Muscle layer of duodenum (tissue), 2 donors: ENCODE data around the gene MDFI.

Experiments
- H3K27ac ChIP-seq: one replicate; pipeline ENCODE4 v1.7.0; 2013; ENCODE audit warnings: mild to moderate bottlenecking, low read length
- H3K27me3 ChIP-seq: one replicate; pipeline ENCODE4 v1.7.0; 2013; ENCODE audit warnings: low read depth, mild to moderate bottlenecking, control low read depth, low read length
- H3K36me3 ChIP-seq, 2 donors: one replicate each; pipeline ENCODE4 v1.7.0; 2013; ENCODE audit warnings: low read length in 2 of 2, control low read depth in 1 of 2, mild to moderate bottlenecking in 1 of 2; ENCODE audit not compliant: insufficient read depth in 2 of 2, control insufficient read depth in 1 of 2
- H3K4me1 ChIP-seq, 2 donors: one replicate each; pipeline ENCODE4 v1.7.0; 2013; ENCODE audit warnings: low read length in 2 of 2, mild to moderate bottlenecking in 2 of 2, control low read depth in 1 of 2, moderate library complexity in 1 of 2; ENCODE audit not compliant: insufficient read depth in 2 of 2, control insufficient read depth in 1 of 2
- H3K4me3 ChIP-seq, 2 donors: one replicate each; pipeline ENCODE4 v1.7.0; 2013; ENCODE audit warnings: low read length in 2 of 2, low read depth in 1 of 2, mild to moderate bottlenecking in 1 of 2
- H3K9me3 ChIP-seq, 2 donors: one replicate each; pipeline ENCODE4 v1.7.0; 2013; ENCODE audit warnings: low read length in 2 of 2, control low read depth in 1 of 2, mild to moderate bottlenecking in 1 of 2; ENCODE audit not compliant: control insufficient read depth in 1 of 2
- donor health status: healthy.

The MDFI gene

GRCh38 chr6:41652866-41653652 lies 14.8 kb downstream of the MDFI start:
- H3K9me3 ChIP-seq: no peaks in the 10 kb centered on the region
- H3K4me3 ChIP-seq: no peak overlapping the region
- H3K27me3 ChIP-seq: no peaks in the 10 kb centered on the region
- H3K27ac ChIP-seq: no peak overlapping the region
- no peaks in the 10 kb centered on the region for H3K36me3 ChIP-seq
- no peaks in the 10 kb centered on the region for H3K4me1 ChIP-seq

DNA sequence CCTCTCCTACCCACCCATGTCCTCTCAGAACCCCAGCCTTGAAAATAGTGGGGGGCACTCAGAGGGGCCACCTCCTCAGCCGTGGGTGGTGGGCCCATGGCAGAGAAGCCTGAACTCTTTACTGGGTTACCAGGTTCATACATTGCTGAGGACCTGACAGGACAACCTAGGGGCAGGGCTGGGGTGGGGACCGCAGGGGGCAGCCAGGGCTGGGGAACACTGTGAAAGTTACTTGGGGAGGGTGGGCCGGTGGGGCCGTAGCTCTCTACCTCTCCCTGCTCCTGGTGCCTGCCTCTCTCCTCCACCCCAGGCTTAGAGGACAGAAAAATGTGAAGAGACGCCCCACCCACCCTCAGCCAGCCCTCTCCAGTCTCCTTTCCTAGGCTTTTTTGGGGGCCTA lies 15.4 kb downstream of the MDFI start:
- no peaks in the 10 kb centered on the region for H3K4me1 ChIP-seq
- no peaks in the 10 kb centered on the region for H3K27me3 ChIP-seq
- H3K27ac ChIP-seq: no peak overlapping the region
- H3K36me3 ChIP-seq: no peaks in the 10 kb centered on the region
- no peaks in the 10 kb centered on the region for H3K9me3 ChIP-seq
- no peak overlapping the region for H3K4me3 ChIP-seq

GRCh38 chr6:41654151-41654697 lies 16.0 kb downstream of the MDFI start:
- H3K36me3 ChIP-seq: no peaks in the 10 kb centered on the region
- H3K27ac ChIP-seq: no peak overlapping the region
- no peaks in the 10 kb centered on the region for H3K27me3 ChIP-seq
- H3K9me3 ChIP-seq: no peaks in the 10 kb centered on the region
- H3K4me3 ChIP-seq: no peak overlapping the region
- no peaks in the 10 kb centered on the region for H3K4me1 ChIP-seq

DNA sequence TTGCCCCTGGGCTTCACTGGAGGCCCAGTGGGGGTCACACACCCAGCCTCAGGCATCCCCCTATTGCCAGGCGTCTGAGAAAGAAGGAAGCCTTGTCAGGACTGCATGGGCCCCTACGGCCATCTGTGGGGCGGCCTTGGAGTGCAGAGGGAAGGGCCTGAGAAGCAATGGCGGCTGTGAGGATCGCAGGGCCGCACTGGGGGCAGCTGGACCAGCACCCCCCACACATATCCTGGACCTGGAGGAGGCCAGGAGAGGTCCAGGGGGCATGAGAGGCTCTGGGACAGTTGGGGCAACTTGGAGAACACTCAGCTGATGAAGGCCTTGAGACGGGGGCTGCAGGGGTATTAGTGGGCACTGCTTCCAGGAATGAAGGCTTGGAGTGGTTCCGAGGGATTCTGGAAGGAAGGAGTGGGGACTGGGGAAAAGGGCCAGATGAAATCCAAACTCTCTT lies 16.5 kb downstream of the MDFI start:
- no peaks in the 10 kb centered on the region for H3K9me3 ChIP-seq
- no peak overlapping the region for H3K4me3 ChIP-seq
- no peaks in the 10 kb centered on the region for H3K36me3 ChIP-seq
- H3K4me1 ChIP-seq: no peaks in the 10 kb centered on the region
- no peaks in the 10 kb centered on the region for H3K27me3 ChIP-seq
- no peak overlapping the region for H3K27ac ChIP-seq

GRCh38 chr6:41655176-41655575 lies 16.9 kb downstream of the MDFI start:
- Histone ChIP-seq H3K36me3 (no peaks in the 10 kb centered on the region), H3K27ac (no peak overlapping the region), H3K9me3 (no peaks in the 10 kb centered on the region), H3K4me1 (no peaks in the 10 kb centered on the region), H3K4me3 (no peak overlapping the region), H3K27me3 (no peaks in the 10 kb centered on the region)

GRCh38 chr6:41655646-41656001 lies 17.4 kb downstream of the MDFI start:
- H3K27ac ChIP-seq: no peak overlapping the region
- H3K36me3 ChIP-seq: no peaks in the 10 kb centered on the region
- no peaks in the 10 kb centered on the region for H3K27me3 ChIP-seq
- no peak overlapping the region for H3K4me3 ChIP-seq
- no peaks in the 10 kb centered on the region for H3K9me3 ChIP-seq
- no peaks in the 10 kb centered on the region for H3K4me1 ChIP-seq

DNA sequence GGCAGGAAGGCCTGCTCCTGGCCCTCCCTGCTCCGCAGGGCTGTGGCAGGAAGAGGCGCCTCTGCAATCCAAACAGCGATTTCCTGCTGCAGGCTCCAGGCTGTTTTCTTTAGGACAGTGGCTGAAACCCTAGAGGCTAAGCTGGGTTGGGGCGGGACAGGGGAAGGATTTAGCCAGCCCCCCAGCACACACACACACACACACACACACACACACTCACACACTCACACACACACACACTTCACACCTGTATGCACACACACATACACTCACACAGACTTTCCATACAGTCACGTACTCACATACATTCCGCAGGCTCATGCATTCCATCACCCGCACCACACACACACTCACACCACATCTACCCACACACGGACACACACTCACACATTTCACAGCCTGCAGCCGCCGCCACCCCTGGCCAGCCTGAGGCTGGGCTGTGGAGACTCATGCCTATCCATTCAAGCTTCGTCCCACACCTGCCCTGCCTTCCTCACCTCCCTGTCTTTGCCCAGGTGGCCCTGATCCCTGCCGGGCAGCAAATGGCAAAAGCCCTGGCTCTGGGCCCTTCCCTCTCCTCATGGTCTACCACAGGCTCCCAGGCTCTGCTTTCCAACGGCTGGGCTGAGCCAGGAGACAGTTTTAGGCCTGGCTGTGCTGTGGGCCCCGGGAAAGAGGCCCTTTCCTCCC lies 17.9 kb downstream of the MDFI start:
- no peaks in the 10 kb centered on the region for H3K27me3 ChIP-seq
- no peaks in the 10 kb centered on the region for H3K4me1 ChIP-seq
- H3K27ac ChIP-seq: no peak overlapping the region
- H3K4me3 ChIP-seq: no peak overlapping the region
- H3K36me3 ChIP-seq: no peaks in the 10 kb centered on the region
- H3K9me3 ChIP-seq: no peaks in the 10 kb centered on the region

DNA sequence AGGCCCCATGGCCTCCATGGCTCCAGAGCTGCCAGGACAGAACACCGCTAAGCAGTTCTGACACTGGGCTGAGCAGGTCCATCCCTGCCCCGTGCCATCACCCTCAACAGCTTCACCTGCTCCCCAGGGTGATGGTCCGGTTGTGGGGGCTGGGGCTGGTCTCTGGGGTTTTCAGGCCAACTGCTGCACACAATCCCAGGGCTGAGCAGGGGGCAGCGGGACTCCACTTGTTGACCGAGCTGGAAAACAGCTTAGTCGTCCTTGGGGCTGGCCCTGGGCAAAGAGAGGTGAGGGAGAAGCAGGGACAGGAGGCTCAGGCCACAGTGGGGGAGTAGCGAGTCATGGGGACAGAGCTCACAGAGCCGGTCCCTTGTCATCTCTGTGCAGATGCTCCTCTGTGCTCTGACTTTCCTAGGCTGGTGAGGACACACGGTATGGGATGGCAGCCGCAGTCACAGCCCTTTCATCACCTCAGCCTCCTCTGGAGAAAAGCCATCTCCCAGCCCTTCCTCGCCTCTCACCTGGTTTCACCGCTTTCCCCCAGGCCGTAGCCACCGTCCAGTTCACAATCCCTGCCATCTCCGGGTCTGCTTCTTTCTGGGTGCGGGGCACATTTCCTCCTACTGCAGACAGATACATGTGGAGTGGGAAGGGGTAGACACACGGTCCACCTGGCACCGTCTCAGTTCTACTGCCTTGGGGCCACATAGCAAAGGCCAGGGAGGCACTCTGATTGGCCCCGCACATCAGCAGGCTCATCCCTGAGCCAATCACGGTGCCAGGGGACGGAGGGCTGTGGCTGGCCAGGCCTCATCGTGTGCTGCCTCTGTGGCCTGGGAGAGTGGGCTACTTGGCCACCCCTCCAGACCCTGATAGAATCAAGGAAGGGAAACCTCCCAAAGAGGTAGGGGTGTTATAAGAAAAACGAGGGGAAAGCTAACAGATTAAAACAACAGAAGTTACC lies 19.1 kb downstream of the MDFI start:
- Histone ChIP-seq H3K4me3 (no peak overlapping the region), H3K27me3 (no peaks in the 10 kb centered on the region), H3K36me3 (no peaks in the 10 kb centered on the region), H3K27ac (no peak overlapping the region), H3K9me3 (no peaks in the 10 kb centered on the region), H3K4me1 (no peaks in the 10 kb centered on the region)

DNA sequence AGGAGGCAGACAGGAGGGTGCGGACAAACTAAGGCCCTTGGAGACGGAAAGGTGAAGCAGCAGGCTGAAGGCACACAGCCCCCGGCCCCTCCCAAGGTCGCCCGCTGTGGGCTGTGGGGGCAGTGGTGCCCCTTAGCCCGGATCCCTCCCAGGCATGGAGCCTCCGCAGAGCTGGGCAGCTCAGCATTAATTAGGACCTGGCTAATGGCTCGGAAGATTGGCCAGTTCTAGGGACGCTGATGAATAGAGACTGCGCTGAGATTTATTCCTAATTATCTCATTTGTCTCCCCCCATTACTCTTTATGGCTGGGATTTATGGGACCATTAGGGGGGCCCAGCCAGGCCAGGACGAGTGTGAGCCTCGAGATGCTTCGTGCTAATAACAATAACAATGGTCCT lies 20.4 kb downstream of the MDFI start:
- no peak overlapping the region for H3K27ac ChIP-seq
- no peaks in the 10 kb centered on the region for H3K36me3 ChIP-seq
- H3K4me3 ChIP-seq: no peak overlapping the region
- H3K9me3 ChIP-seq: no peaks in the 10 kb centered on the region
- no peaks in the 10 kb centered on the region for H3K4me1 ChIP-seq
- H3K27me3 ChIP-seq: no peaks in the 10 kb centered on the region

DNA sequence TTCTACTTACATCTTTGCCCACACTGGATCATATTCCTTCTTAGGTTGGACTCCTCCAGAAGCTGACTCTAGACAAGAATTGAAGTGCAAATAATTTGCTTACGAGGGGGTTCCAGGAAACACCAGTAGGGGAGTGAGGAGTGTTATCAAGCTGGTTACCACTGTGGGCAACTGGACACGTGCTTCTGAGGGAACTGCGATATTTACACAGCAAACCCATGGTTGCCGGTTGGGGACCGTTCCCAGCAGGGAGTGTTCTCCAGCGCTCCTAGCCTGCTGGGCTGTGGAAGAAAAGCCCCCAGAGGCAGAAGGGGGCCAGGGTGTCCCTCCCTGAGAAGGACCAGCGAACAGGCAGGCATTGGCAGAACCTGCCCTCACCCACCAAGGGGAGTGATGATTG lies 21.7 kb downstream of the MDFI start:
- Histone ChIP-seq H3K27ac (no peak overlapping the region), H3K36me3 (no peaks in the 10 kb centered on the region), H3K4me3 (no peak overlapping the region), H3K4me1 (no peaks in the 10 kb centered on the region), H3K9me3 (no peaks in the 10 kb centered on the region), H3K27me3 (no peaks in the 10 kb centered on the region)

DNA sequence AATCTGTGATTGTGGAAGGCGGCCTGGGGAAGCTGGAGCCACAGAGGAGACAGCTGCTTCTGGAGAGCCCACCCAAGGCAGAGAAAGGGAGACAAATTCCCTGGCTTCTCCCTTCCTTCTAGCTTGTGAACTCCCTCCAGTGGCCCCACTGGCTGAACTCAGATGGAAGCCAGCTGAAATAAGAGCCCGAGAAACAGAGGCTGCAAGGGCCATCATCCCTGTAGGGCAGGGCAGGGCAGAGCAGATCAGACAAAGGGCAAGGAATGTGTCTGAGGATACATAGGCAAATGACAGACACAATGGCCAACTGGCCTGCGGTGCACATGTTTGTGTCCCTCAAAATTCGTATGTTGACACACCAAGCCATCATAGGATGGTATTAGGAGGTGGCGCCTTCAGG lies 25.3 kb downstream of the MDFI start:
- no peaks in the 10 kb centered on the region for H3K9me3 ChIP-seq
- no peak overlapping the region for H3K27ac ChIP-seq
- H3K36me3 ChIP-seq: no peaks in the 10 kb centered on the region
- H3K4me1 ChIP-seq: no peaks in the 10 kb centered on the region
- H3K27me3 ChIP-seq: no peaks in the 10 kb centered on the region
- H3K4me3 ChIP-seq: no peak overlapping the region
